GM19035 (cell line): ENCODE data around the gene C1GALT1.
"Not testable (repeated sequence)": the region's sequence is repeated elsewhere in the genome, so short reads cannot be mapped to it uniquely, and the experiment has no call there.

Source experiments
- ATAC-seq: cut with Tn5 transposase; IDR thresholded peaks from one replicate; pipeline ENCODE4 v1.9.1; 2021; ENCODE audit not compliant: unreplicated experiment

Gene C1GALT1

GRCh38 chr7:7166318-7166717 lies 16.0 kb upstream of the C1GALT1 start:
- ATAC-seq = no peak

GRCh38 chr7:7169296-7169695 lies 13.0 kb upstream of the C1GALT1 start:
- no peak for ATAC-seq

- ATAC-seq = no peak
Measured at GRCh38 chr7:7173956-7174632, 8.2 kb upstream of the C1GALT1 start.

- ATAC-seq = no peak
Measured at GRCh38 chr7:7175075-7175695, 7.2 kb upstream of the C1GALT1 start.

GRCh38 chr7:7176406-7177043 lies 5.8 kb upstream of the C1GALT1 start:
- ATAC-seq = no peak

GRCh38 chr7:7177044-7177517 lies 5.3 kb upstream of the C1GALT1 start:
- no peak for ATAC-seq

GRCh38 chr7:7178081-7178480 lies 4.3 kb upstream of the C1GALT1 start:
- no peak for ATAC-seq

- ATAC-seq = no peak
Measured at GRCh38 chr7:7178906-7179305, 3.4 kb upstream of the C1GALT1 start.

- no peak for ATAC-seq
Measured at GRCh38 chr7:7180725-7181449, 1.5 kb upstream of the C1GALT1 start.

- peak; percentile 38 for ATAC-seq
Measured at GRCh38 chr7:7181519-7182155, 707 bp upstream of the C1GALT1 start.

- ATAC-seq = peak; percentile 36
Measured at GRCh38 chr7:7183061-7183837, 905 bp downstream of the C1GALT1 start.

GRCh38 chr7:7183838-7184463 lies 1.6 kb downstream of the C1GALT1 start:
- no peak for ATAC-seq

- ATAC-seq = no peak
Measured at GRCh38 chr7:7185371-7185989, 3.1 kb downstream of the C1GALT1 start.

- no peak for ATAC-seq
Measured at GRCh38 chr7:7188091-7188490, 5.7 kb downstream of the C1GALT1 start.

- ATAC-seq = no peak
Measured at GRCh38 chr7:7188742-7189141, 6.4 kb downstream of the C1GALT1 start.

- ATAC-seq = no peak
Measured at GRCh38 chr7:7190142-7190541, 7.8 kb downstream of the C1GALT1 start.

- no peak for ATAC-seq
Measured at GRCh38 chr7:7191137-7191536, 8.8 kb downstream of the C1GALT1 start.

- not testable (repeated sequence) for ATAC-seq
Measured at GRCh38 chr7:7192798-7193788, 10.7 kb downstream of the C1GALT1 start.
